Prostate gland (tissue), 2 donors: Measurements from ENCODE around the gene ODF4. TPM values are rescaled to one million over a fixed set of nuclear protein-coding genes. Genes with fewer than 3 reads are reported as not detected.

Experiments used
- DNase-seq: peaks from one replicate; pipeline ENCODE4 v3.0.0-alpha.2; 2019; ENCODE audit warnings: low spot score
- H3K27ac ChIP-seq, 2 donors: fragments of 200-600 bp; sonication (generic); 2 replicates each; pipeline ENCODE4 v1.5.1; 2017 to 2019
- H3K27me3 ChIP-seq: fragments of 200-600 bp; sonication (generic); replicated peaks from 2 replicates; pipeline ENCODE4 v1.5.1; 2019; ENCODE audit not compliant: insufficient read depth
- H3K36me3 ChIP-seq, 2 donors: fragments of 200-600 bp; sonication (generic); 1 replicate in 1 of 2; 2 replicates in 1 of 2; pipeline versions ENCODE4 v1.5.1 to v1.8.1; 2017 to 2019
- H3K4me1 ChIP-seq: fragments of 200-600 bp; sonication (generic); replicated peaks from 2 replicates; pipeline ENCODE4 v1.5.1; 2019
- H3K4me3 ChIP-seq, 2 donors: fragments of 200-600 bp; sonication (generic); 2 replicates each; pipeline ENCODE4 v1.5.1; 2017 to 2019
- H3K9me3 ChIP-seq: fragments of 200-600 bp; sonication (generic); 2 replicates; pipeline ENCODE4 v1.5.1; 2017
- POLR2A ChIP-seq: fragments of 450-650 bp; IDR thresholded peaks from one replicate; pipeline ENCODE4 v1.6.1; 2016; ENCODE audit warnings: antibody characterized with exemption, mild to moderate bottlenecking
- POLR2AphosphoS5 ChIP-seq: sonication (generic); formaldehyde crosslinking; IDR thresholded peaks from one replicate; pipeline ENCODE4 v1.6.1; 2017; ENCODE audit warnings: antibody characterized with exemption
- WGBS: methylation state at CpG from one replicate; pipeline ENCODE4 v1.1.5; 2018; 5-methylcytosine and 5-hydroxymethylcytosine counted together
- intact Hi-C: fragments of 100-400 bp; cut with DNase I; formaldehyde crosslinking; loops from one replicate; pipeline ENCODE4 v1.14.2; 2022
- total RNA-seq, 2 donors: library from RNA; depleted of rRNA; stranded (reverse); fragments of >200 nt; gene quantifications; one replicate each; pipeline ENCODE4 v1.1.0, GENCODE V29; 2016
- TF ChIP-seq, protein P1 (sequence below), 4 experiments: fragments of 200-600 bp in 2 of 4; fragments of 450-650 bp in 2 of 4; sonication (generic) in 2 of 4; IDR thresholded peaks; 1 replicate in 3 of 4; 2 replicates in 1 of 4; pipeline ENCODE4 v1.5.1; 2016 to 2019; ENCODE audit warnings: antibody characterized with exemption in 4 of 4, mild to moderate bottlenecking in 2 of 4, moderate library complexity in 2 of 4

Gene ODF4, protein sequence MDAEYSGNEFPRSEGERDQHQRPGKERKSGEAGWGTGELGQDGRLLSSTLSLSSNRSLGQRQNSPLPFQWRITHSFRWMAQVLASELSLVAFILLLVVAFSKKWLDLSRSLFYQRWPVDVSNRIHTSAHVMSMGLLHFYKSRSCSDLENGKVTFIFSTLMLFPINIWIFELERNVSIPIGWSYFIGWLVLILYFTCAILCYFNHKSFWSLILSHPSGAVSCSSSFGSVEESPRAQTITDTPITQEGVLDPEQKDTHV
- not detected for total RNA-seq

DNA sequence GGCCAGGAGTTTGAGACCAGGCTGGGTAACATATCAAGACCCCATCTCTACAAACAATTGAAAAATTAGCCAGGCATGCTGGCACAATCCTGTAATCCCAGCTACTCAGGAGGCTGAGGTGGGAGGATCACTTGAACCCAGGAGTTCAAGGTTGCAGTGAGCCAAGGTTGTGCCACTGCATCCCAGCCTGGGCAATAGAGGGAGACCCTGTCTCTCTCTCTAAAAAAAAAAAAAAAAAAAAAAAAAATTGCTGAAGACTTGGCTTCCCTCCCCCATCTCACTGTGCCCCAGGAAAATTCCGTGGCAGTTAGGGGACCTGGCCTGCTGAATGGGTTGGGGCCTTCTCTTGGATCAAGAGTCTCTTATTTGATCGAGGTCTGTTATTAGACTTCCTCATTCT, at the start of gene ODF4:
Gene ODF4 (plus strand): TSS at position 301 of the 400 bp plus-strand sequence. CDS start 212 bp downstream, outside the sequence.
- Histone ChIP-seq H3K27ac (no peak within 1 kb of the TSS), H3K27me3 (no peaks in the 10 kb centered on the region), H3K4me3 (no peak within 1 kb of the TSS), H3K4me1 (no peaks in the 10 kb centered on the region), H3K36me3 (no peaks in the 10 kb centered on the region), H3K9me3 (no peaks in the 10 kb centered on the region)
- 80% methylated on average over 2 of the region's 2 CpGs for WGBS
- no peak for TF ChIP-seq POLR2AphosphoS5
- no peak for TF ChIP-seq POLR2A
- TF ChIP-seq, protein P1, sequence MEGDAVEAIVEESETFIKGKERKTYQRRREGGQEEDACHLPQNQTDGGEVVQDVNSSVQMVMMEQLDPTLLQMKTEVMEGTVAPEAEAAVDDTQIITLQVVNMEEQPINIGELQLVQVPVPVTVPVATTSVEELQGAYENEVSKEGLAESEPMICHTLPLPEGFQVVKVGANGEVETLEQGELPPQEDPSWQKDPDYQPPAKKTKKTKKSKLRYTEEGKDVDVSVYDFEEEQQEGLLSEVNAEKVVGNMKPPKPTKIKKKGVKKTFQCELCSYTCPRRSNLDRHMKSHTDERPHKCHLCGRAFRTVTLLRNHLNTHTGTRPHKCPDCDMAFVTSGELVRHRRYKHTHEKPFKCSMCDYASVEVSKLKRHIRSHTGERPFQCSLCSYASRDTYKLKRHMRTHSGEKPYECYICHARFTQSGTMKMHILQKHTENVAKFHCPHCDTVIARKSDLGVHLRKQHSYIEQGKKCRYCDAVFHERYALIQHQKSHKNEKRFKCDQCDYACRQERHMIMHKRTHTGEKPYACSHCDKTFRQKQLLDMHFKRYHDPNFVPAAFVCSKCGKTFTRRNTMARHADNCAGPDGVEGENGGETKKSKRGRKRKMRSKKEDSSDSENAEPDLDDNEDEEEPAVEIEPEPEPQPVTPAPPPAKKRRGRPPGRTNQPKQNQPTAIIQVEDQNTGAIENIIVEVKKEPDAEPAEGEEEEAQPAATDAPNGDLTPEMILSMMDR (IDR thresholded peaks at IDR 0.05) = no peak
- DNase-seq = no peak
- intact Hi-C loops = no loop called here

DNA sequence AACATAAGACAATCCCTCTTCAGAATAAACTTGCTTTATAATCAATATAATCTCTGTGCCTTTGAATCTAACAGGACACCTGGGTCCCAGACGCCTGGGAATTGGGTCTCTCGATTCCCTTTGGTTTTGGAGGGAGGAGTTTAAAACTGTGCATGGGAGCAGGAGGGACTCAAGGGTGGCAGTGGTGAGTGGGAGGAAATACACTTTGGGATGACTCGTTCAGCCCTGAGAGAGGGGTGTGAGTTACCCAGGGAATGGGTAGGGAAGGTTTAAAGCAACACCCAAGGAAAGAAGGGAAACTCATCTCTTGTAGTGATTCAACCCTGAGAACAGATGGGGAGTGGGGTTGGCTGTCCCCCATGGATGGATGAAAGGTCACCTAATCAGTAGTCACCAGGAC, 49.6 kb upstream of the ODF4 start:
- WGBS = 46% methylated on average over 3 of the region's 3 CpGs
- Histone ChIP-seq H3K4me1 (peaks cover 3% of the 10 kb centered on the region), H3K27ac (no peak overlapping the region), H3K27me3 (no peaks in the 10 kb centered on the region), H3K4me3 (no peak overlapping the region), H3K9me3 (no peaks in the 10 kb centered on the region), H3K36me3 (no peaks in the 10 kb centered on the region)
- DNase-seq = no peak
- no peak for TF ChIP-seq POLR2AphosphoS5
- no peak for TF ChIP-seq POLR2A
- TF ChIP-seq, protein P1 (IDR thresholded peaks at IDR 0.05) = no peak
- intact Hi-C loops = no loop called here

DNA sequence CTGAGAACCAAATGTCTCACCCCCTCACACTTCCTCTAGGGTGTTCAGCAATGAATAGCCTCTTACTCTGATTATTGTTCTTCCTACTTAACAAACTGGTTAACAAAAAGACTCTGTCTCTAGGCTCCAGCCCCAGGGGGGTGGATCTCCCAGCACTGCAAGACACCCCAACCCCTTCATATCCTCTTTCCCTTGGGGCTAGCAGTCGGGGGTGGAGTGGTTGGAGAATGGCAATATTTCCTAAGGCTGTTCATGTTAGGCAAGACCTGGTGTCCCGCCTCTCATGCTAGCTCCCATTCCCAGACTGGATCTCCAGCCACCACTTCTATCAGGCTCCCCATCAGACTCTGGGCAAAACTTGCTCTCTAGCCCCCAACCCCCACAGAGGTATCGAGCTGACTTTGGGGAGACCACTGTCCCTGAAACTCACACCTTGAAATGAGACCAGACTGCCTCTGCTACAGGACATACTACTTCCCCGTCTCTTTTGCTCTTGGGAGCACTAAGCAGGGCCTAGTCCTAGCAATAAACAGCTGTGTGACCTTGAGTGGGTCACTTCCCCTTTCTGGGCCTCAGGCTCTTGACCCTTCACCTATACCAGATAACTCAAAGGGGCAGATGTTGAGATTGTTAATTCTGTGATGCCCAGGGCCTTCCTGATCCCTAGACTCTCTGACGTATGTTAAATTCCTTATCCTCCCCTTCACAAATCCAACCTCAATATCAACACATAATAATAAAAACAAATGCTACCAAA, 46.8 kb upstream of the ODF4 start:
- no peak overlapping the region for H3K4me3 ChIP-seq
- no peaks in the 10 kb centered on the region for H3K27me3 ChIP-seq
- H3K4me1 ChIP-seq = peaks cover 3% of the 10 kb centered on the region
- intact Hi-C loops = no loop called here
- H3K27ac ChIP-seq = no peak overlapping the region
- H3K36me3 ChIP-seq = no peaks in the 10 kb centered on the region
- no peak for TF ChIP-seq POLR2AphosphoS5
- no peak for TF ChIP-seq POLR2A
- TF ChIP-seq, protein P1 (IDR thresholded peaks at IDR 0.05) = no peak
- no peak for DNase-seq
- 93% methylated on average over 5 of the region's 5 CpGs for WGBS
- no peaks in the 10 kb centered on the region for H3K9me3 ChIP-seq

DNA sequence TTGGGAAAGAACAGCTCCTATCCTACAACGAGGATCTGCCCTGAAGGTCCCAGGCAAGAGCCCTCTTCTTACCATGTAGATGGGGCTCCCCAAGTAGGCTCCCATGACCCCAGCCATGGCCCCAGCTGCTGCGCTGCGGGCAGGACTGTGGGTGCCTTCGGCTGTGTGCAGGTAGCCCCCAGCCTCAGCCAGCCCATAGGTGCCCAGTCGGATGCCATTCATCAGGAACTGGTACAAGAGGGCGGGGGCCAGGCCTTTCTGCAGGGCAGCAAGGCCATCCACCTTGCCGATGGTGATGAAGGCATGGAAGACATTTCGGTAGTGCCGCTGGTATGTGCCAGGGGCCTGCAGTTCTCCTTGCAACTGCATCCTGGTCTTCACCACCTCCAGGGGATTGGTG, 45.3 kb upstream of the ODF4 start:
- intact Hi-C loops = no loop called here
- Histone ChIP-seq H3K36me3 (no peaks in the 10 kb centered on the region), H3K27ac (peak overlapping the region in 1 of 2 donors; percentile 93), H3K27me3 (no peaks in the 10 kb centered on the region), H3K9me3 (no peaks in the 10 kb centered on the region), H3K4me1 (peaks cover 3% of the 10 kb centered on the region), H3K4me3 (no peak overlapping the region)
- DNase-seq = no peak
- no peak for TF ChIP-seq POLR2A
- TF ChIP-seq, protein P1 (IDR thresholded peaks at IDR 0.05) = no peak
- TF ChIP-seq POLR2AphosphoS5 = no peak
- 92% methylated on average over 7 of the region's 9 CpGs for WGBS
